Neural cell (in vitro differentiated cells): ENCODE data around the gene MYO3A. TPM values are rescaled to one million over a fixed set of nuclear protein-coding genes. Genes with fewer than 3 reads are reported as not detected.

ENCODE experiments used
- H2AFZ ChIP-seq: fragments of 200-600, 300-800 bp; sonication (generic), shearing (Covaris generic); 2 replicates; pipeline ENCODE4 v1.6.0; 2014; ENCODE audit warnings: low read depth, mild to moderate bottlenecking, antibody characterized with exemption, low read length, moderate library complexity
- H3F3A ChIP-seq: fragments of 200-600 bp; shearing (Covaris generic); 2 replicates; pipeline ENCODE4 v1.6.1; 2016; ENCODE audit warnings: mild to moderate bottlenecking, moderate library complexity, mixed read lengths, antibody characterized with exemption, low read length; ENCODE audit not compliant: insufficient read depth, poor library complexity, severe bottlenecking
- H3K27ac ChIP-seq: fragments of 200-600, 300-800 bp; sonication (generic), shearing (Covaris generic); 2 replicates; pipeline ENCODE4 v1.5.1; 2014; ENCODE audit warnings: mild to moderate bottlenecking, low read length, moderate library complexity
- H3K27me3 ChIP-seq: fragments of 300-800, 200-600 bp; sonication (generic), shearing (Covaris generic); 2 replicates; pipeline ENCODE4 v1.6.0; 2014; ENCODE audit warnings: mild to moderate bottlenecking, low read depth, low read length, moderate library complexity; ENCODE audit not compliant: insufficient read depth
- H3K36me3 ChIP-seq: fragments of 300-800, 200-600 bp; sonication (generic), shearing (Covaris generic); 2 replicates; pipeline ENCODE4 v1.5.1; 2014; ENCODE audit warnings: mild to moderate bottlenecking, antibody characterized with exemption, low read length, moderate library complexity; ENCODE audit not compliant: insufficient read depth
- H3K4me2 ChIP-seq: fragments of 300-800, 200-600 bp; sonication (generic), shearing (Covaris generic); 2 replicates; pipeline ENCODE4 v1.6.0; 2014; ENCODE audit warnings: mild to moderate bottlenecking, low read length
- H3K4me3 ChIP-seq: fragments of 300-800, 200-600 bp; sonication (generic), shearing (Covaris generic); 2 replicates; pipeline ENCODE4 v1.5.1; 2014; ENCODE audit warnings: mild to moderate bottlenecking, low read length, moderate library complexity
- H3K79me2 ChIP-seq: fragments of 200-600 bp; shearing (Covaris generic); replicated peaks from 2 replicates; pipeline ENCODE4 v1.6.0; 2014; ENCODE audit warnings: mild to moderate bottlenecking, low read length, moderate library complexity; ENCODE audit not compliant: insufficient read depth
- H3K9ac ChIP-seq: fragments of 300-800, 200-600 bp; sonication (generic), shearing (Covaris generic); 2 replicates; pipeline ENCODE4 v1.6.1; 2016; ENCODE audit warnings: mild to moderate bottlenecking, low read length, mixed read lengths
- H3K9me2 ChIP-seq: fragments of 200-600 bp; shearing (Covaris generic); 2 replicates; pipeline ENCODE4 v1.6.1; 2016; ENCODE audit warnings: mild to moderate bottlenecking, low read length, mixed read lengths; ENCODE audit not compliant: insufficient read depth
- H3K9me3 ChIP-seq: fragments of 200-600, 300-800 bp; sonication (generic), shearing (Covaris generic); 2 replicates; pipeline ENCODE4 v1.6.1; 2016; ENCODE audit warnings: mild to moderate bottlenecking, mixed run types, low read length, moderate library complexity, mixed read lengths
- H4K20me1 ChIP-seq: fragments of 200-600 bp; shearing (Covaris generic); 2 replicates; pipeline ENCODE4 v1.6.1; 2016; ENCODE audit warnings: mild to moderate bottlenecking, mixed run types; ENCODE audit not compliant: insufficient read depth
- EP300 ChIP-seq: fragments of 450-650 bp; conservative IDR thresholded peaks from 2 replicates; pipeline ENCODE4 v1.6.1; 2014; ENCODE audit warnings: antibody characterized with exemption, mild to moderate bottlenecking, moderate library complexity; ENCODE audit not compliant: poor library complexity, severe bottlenecking
- EZH2 ChIP-seq: fragments of 200-600, 300-800 bp; shearing (Covaris generic), sonication (generic); IDR thresholded peaks from 2 replicates; pipeline ENCODE4 v1.6.1; 2014; ENCODE audit warnings: antibody characterized with exemption, low read length, borderline replicate concordance, mild to moderate bottlenecking; ENCODE audit not compliant: insufficient read depth, poor library complexity, severe bottlenecking
- MXI1 ChIP-seq: fragments of 450-650 bp; conservative IDR thresholded peaks from 2 replicates; pipeline ENCODE4 v1.6.1; 2014; ENCODE audit warnings: antibody characterized with exemption, mild to moderate bottlenecking; ENCODE audit not compliant: poor library complexity, severe bottlenecking
- POLR2AphosphoS5 ChIP-seq: IDR thresholded peaks from 2 replicates; pipeline ENCODE4 v1.6.1; 2012
- RAD21 ChIP-seq: fragments of 450-650 bp; conservative IDR thresholded peaks from 2 replicates; pipeline ENCODE4 v1.6.1; 2014; ENCODE audit warnings: antibody characterized with exemption, mild to moderate bottlenecking, moderate library complexity
- SMC3 ChIP-seq: fragments of 450-650 bp; conservative IDR thresholded peaks from 2 replicates; pipeline ENCODE4 v1.6.1; 2014; ENCODE audit warnings: antibody characterized with exemption, mild to moderate bottlenecking, moderate library complexity; ENCODE audit not compliant: poor library complexity
- TAF1 ChIP-seq: IDR thresholded peaks from 2 replicates; pipeline ENCODE4 v1.6.1; 2012; ENCODE audit warnings: low read depth
- polyA plus RNA-seq: library from polyadenylated mRNA; depleted of rRNA; stranded (reverse); fragments of >200 nt; gene quantifications from 2 replicates; pipeline ENCODE4 v1.2.3, GENCODE V29; 2014
- TF ChIP-seq, protein P1 (sequence below): fragments of 450-650 bp; IDR thresholded peaks from 2 replicates; pipeline ENCODE4 v1.5.1; 2014; ENCODE audit warnings: antibody characterized with exemption, mild to moderate bottlenecking, moderate library complexity; ENCODE audit not compliant: poor library complexity, severe bottlenecking
- TF ChIP-seq, protein P2 (sequence below): IDR thresholded peaks from 2 replicates; pipeline ENCODE4 v1.6.1; 2012; ENCODE audit warnings: borderline replicate concordance

Gene MYO3A
- polyA plus RNA-seq, 1 donor from 2014 or later: 4.1 TPM

DNA sequence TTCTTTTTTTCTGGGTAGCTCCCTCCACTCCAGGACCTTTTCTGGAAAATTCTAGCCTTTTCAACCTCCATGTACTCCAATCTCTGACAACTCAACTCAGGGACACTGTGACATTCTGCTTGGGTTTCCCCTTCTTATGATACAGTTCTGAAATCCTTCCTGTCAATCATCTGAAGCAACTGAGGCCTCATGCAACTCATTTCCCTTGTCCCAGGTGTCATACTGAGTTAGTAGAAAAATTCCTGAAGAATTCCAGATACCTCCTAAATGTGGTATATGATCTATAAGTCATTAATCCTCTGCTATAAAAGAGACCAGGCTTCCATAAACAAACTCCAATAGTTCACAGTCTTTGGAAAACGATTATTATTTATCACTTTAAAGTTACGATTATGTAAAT, 43.0 kb upstream of the MYO3A start (continued):
- TF ChIP-seq, protein P1, sequence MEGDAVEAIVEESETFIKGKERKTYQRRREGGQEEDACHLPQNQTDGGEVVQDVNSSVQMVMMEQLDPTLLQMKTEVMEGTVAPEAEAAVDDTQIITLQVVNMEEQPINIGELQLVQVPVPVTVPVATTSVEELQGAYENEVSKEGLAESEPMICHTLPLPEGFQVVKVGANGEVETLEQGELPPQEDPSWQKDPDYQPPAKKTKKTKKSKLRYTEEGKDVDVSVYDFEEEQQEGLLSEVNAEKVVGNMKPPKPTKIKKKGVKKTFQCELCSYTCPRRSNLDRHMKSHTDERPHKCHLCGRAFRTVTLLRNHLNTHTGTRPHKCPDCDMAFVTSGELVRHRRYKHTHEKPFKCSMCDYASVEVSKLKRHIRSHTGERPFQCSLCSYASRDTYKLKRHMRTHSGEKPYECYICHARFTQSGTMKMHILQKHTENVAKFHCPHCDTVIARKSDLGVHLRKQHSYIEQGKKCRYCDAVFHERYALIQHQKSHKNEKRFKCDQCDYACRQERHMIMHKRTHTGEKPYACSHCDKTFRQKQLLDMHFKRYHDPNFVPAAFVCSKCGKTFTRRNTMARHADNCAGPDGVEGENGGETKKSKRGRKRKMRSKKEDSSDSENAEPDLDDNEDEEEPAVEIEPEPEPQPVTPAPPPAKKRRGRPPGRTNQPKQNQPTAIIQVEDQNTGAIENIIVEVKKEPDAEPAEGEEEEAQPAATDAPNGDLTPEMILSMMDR: no peak

DNA sequence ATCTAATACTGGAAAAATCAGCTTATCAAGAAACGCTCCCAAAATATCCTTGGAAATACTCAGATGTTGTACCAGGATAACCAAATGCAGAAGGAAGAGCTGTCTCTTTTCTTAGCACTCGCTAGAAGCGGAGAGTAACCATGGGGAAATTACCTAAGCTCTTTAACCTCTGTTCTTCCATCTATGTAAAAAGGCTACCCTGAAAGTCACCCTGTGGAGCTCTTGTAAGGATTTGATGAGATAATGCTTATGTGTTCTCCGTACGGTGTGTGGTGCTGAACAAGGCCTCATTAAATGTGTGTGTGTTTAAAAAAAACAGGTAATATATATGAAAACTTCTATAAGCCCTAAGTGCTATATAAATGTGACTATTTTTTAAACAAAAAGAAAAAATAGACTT, 38.2 kb upstream of the MYO3A start:
- Histone ChIP-seq H3K36me3 (no peaks in the 10 kb centered on the region), H3K4me2 (no peak overlapping the region), H2AFZ (no peak overlapping the region), H4K20me1 (no peaks in the 10 kb centered on the region), H3F3A (no peaks in the 10 kb centered on the region), H3K79me2 (no peaks in the 10 kb centered on the region), H3K9ac (no peak overlapping the region), H3K4me3 (no peak overlapping the region), H3K27me3 (no peaks in the 10 kb centered on the region), H3K27ac (peak overlapping the region; percentile 44), H3K9me3 (no peaks in the 10 kb centered on the region), H3K9me2 (no peaks in the 10 kb centered on the region)
- TF ChIP-seq EZH2 (no peak), MXI1 (no peak), SMC3 (no peak), RAD21 (no peak), POLR2AphosphoS5 (no peak), EP300 (no peak), TAF1 (no peak)
- TF ChIP-seq, protein P2, sequence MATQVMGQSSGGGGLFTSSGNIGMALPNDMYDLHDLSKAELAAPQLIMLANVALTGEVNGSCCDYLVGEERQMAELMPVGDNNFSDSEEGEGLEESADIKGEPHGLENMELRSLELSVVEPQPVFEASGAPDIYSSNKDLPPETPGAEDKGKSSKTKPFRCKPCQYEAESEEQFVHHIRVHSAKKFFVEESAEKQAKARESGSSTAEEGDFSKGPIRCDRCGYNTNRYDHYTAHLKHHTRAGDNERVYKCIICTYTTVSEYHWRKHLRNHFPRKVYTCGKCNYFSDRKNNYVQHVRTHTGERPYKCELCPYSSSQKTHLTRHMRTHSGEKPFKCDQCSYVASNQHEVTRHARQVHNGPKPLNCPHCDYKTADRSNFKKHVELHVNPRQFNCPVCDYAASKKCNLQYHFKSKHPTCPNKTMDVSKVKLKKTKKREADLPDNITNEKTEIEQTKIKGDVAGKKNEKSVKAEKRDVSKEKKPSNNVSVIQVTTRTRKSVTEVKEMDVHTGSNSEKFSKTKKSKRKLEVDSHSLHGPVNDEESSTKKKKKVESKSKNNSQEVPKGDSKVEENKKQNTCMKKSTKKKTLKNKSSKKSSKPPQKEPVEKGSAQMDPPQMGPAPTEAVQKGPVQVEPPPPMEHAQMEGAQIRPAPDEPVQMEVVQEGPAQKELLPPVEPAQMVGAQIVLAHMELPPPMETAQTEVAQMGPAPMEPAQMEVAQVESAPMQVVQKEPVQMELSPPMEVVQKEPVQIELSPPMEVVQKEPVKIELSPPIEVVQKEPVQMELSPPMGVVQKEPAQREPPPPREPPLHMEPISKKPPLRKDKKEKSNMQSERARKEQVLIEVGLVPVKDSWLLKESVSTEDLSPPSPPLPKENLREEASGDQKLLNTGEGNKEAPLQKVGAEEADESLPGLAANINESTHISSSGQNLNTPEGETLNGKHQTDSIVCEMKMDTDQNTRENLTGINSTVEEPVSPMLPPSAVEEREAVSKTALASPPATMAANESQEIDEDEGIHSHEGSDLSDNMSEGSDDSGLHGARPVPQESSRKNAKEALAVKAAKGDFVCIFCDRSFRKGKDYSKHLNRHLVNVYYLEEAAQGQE: peak; percentile 57
- TF ChIP-seq, protein P1: no peak

DNA sequence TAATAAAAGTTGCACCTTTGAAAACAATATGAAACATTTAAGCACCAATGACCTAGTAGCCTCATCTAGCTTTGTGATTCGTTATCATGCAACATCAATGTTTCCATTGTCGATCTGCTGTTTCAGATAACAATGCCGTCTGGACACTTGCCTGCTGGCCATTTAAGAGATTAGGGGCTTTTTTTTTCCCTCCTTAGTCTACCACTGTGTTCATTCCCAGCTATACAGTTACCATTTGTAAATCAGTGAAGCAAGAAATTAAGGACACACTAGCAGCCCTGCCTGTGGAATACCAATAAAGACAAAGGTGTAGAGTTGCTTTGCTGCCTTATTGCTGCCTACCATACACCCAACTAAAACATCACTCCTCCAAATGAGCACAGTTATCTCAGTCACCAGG, 37.6 kb upstream of the MYO3A start:
- Histone ChIP-seq H3K27me3 (no peaks in the 10 kb centered on the region), H4K20me1 (no peaks in the 10 kb centered on the region)

More for the DNA sequence above, 37.6 kb upstream of the MYO3A start:
- Histone ChIP-seq H3K27ac (peak overlapping the region; percentile 44), H3K79me2 (no peaks in the 10 kb centered on the region), H3K9ac (no peak overlapping the region), H3K9me3 (no peaks in the 10 kb centered on the region), H3K36me3 (no peaks in the 10 kb centered on the region), H3F3A (no peaks in the 10 kb centered on the region), H2AFZ (no peak overlapping the region), H3K9me2 (no peaks in the 10 kb centered on the region), H3K4me2 (no peak overlapping the region), H3K4me3 (no peak overlapping the region)
- TF ChIP-seq, protein P2: no peak
- TF ChIP-seq TAF1: no peak
- TF ChIP-seq SMC3: no peak
- TF ChIP-seq MXI1: no peak
- TF ChIP-seq EZH2: no peak
- TF ChIP-seq EP300: no peak
- no peak for TF ChIP-seq POLR2AphosphoS5
- TF ChIP-seq, protein P1: no peak
- no peak for TF ChIP-seq RAD21
